Retinal pigment epithelial cell (primary cell): ENCODE data around the gene LNX2.

Experiments used
- DNase-seq: peaks from one replicate; pipeline ENCODE4 v3.0.0-alpha.2; 2010; ENCODE audit warnings: low read depth
- H3K4me3 ChIP-seq: 2 replicates; pipeline ENCODE4 v1.5.1; 2011; ENCODE audit warnings: mild to moderate bottlenecking, low read length, control low read depth, moderate library complexity
- CTCF ChIP-seq: conservative IDR thresholded peaks from 2 replicates; pipeline ENCODE4 v1.5.1; 2011; ENCODE audit warnings: low read depth, low read length, control low read depth, inconsistent platforms

The LNX2 gene

GRCh38 chr13:27637289-27637626 is 16.9 kb upstream of the LNX2 start:
- no peak for DNase-seq
- H3K4me3 ChIP-seq, result no peak overlapping the region
- TF ChIP-seq CTCF, result no peak

- H3K4me3 ChIP-seq, result no peak overlapping the region
- no peak for TF ChIP-seq CTCF
- no peak for DNase-seq
Measured at GRCh38 chr13:27636589-27637288, 16.4 kb upstream of the LNX2 start.

GRCh38 chr13:27635266-27635665 is 14.9 kb upstream of the LNX2 start:
- no peak for TF ChIP-seq CTCF
- no peak overlapping the region for H3K4me3 ChIP-seq
- DNase-seq, result no peak

GRCh38 chr13:27634791-27635190 is 14.5 kb upstream of the LNX2 start:
- H3K4me3 ChIP-seq, result no peak overlapping the region
- no peak for DNase-seq
- no peak for TF ChIP-seq CTCF

GRCh38 chr13:27634231-27634630 is 13.9 kb upstream of the LNX2 start:
- TF ChIP-seq CTCF, result no peak
- no peak for DNase-seq
- no peak overlapping the region for H3K4me3 ChIP-seq

GRCh38 chr13:27632648-27633047 is 12.3 kb upstream of the LNX2 start:
- no peak overlapping the region for H3K4me3 ChIP-seq
- no peak for DNase-seq
- TF ChIP-seq CTCF, result no peak

GRCh38 chr13:27632214-27632613 is 11.9 kb upstream of the LNX2 start:
- no peak overlapping the region for H3K4me3 ChIP-seq
- DNase-seq, result no peak
- no peak for TF ChIP-seq CTCF
